ENCODE results near the gene OAS3. TPM values are rescaled to one million over a fixed set of nuclear protein-coding genes. Genes with fewer than 3 reads are reported as not detected.

OAS3 gene
- total RNA-seq, 4 donors from 2014 or later, result 7.3 to 24.9 (median 14.3) TPM

- no peak for TF ChIP-seq CTCF (IDR thresholded peaks at IDR 0.05; ENCODE audit: low read depth)
Measured at GRCh38 chr12:112929715-112930114, 8.6 kb upstream of the OAS3 start.

- no peak for TF ChIP-seq CTCF (IDR thresholded peaks at IDR 0.05; ENCODE audit: low read depth)
Measured at GRCh38 chr12:112930350-112930749, 7.9 kb upstream of the OAS3 start.

- TF ChIP-seq CTCF (IDR thresholded peaks at IDR 0.05; ENCODE audit: low read depth), result no peak
Measured at GRCh38 chr12:112932485-112933128, 5.7 kb upstream of the OAS3 start.

- no peak for TF ChIP-seq CTCF (IDR thresholded peaks at IDR 0.05; ENCODE audit: low read depth)
Measured at GRCh38 chr12:112933129-112933505, 5.2 kb upstream of the OAS3 start.

GRCh38 chr12:112936264-112936663, 2.0 kb upstream of the OAS3 start:
- TF ChIP-seq CTCF (IDR thresholded peaks at IDR 0.05; ENCODE audit: low read depth), result no peak

- TF ChIP-seq CTCF (IDR thresholded peaks at IDR 0.05; ENCODE audit: low read depth), result no peak
Measured at GRCh38 chr12:112936927-112937326, 1.3 kb upstream of the OAS3 start.

GRCh38 chr12:112938751-112939150, 477 bp downstream of the OAS3 start:
- no peak for TF ChIP-seq CTCF (IDR thresholded peaks at IDR 0.05; ENCODE audit: low read depth)
